SU-DHL-6 (cell line): Measurements from ENCODE around the gene TMEM175.

Experiments used
- EZH2phosphoT487 ChIP-seq: fragments of 200-600 bp; sonication (generic), shearing (Covaris generic); conservative IDR thresholded peaks from 2 replicates; pipeline ENCODE4 v1.6.1; 2018; ENCODE audit warnings: mild to moderate bottlenecking, antibody characterized with exemption, low read length, moderate library complexity, mixed read lengths
- TF ChIP-seq, protein P1 (sequence below): fragments of 200-600 bp; sonication (generic); IDR thresholded peaks from one replicate; pipeline ENCODE4 v1.5.1; 2017; ENCODE audit warnings: antibody characterized with exemption, mild to moderate bottlenecking, low read length, moderate library complexity; ENCODE audit not compliant: insufficient read depth, poor library complexity, severe bottlenecking

DNA sequence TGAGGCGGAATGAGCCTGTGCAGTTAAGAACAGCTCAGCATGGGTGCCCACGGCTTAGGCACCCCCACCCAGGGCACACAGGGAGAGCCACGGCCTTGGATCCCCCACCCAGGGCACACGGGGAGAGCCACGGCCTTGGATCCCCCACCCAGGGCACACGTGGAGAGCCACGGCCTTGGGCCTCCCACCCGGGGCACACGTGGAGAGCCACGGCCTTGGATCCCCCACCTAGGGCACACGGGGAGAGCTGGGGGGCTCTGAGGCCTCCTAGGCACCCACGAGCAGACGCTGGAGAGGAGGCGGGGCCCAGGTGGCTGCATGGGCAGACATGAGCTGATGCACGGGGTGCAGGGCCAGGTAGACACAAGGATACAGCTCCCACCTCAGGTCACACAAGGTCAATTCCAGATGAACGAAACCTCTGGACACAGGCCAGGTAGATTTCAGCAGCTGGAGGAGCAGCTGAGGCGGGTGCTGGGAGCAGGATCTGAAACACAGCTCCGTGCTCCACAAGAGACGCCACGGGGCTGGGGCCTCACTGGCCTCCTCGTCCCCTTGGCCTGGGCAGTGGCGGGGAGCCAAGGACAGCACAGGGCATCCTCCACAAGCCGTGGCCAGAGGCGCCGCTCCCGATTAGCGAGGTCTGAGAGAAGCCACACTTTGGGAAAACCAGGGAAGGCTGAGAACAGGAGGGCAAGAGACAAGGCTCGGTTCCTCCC is 30.9 kb upstream of the TMEM175 start:
- TF ChIP-seq, protein P1, sequence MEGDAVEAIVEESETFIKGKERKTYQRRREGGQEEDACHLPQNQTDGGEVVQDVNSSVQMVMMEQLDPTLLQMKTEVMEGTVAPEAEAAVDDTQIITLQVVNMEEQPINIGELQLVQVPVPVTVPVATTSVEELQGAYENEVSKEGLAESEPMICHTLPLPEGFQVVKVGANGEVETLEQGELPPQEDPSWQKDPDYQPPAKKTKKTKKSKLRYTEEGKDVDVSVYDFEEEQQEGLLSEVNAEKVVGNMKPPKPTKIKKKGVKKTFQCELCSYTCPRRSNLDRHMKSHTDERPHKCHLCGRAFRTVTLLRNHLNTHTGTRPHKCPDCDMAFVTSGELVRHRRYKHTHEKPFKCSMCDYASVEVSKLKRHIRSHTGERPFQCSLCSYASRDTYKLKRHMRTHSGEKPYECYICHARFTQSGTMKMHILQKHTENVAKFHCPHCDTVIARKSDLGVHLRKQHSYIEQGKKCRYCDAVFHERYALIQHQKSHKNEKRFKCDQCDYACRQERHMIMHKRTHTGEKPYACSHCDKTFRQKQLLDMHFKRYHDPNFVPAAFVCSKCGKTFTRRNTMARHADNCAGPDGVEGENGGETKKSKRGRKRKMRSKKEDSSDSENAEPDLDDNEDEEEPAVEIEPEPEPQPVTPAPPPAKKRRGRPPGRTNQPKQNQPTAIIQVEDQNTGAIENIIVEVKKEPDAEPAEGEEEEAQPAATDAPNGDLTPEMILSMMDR = no peak
- TF ChIP-seq EZH2phosphoT487 = no peak
